ENCODE data around the gene AMIGO3.

GRCh38 chr3:49700014-49700413, 19.5 kb downstream of the AMIGO3 start:
- TF ChIP-seq CTCF (IDR thresholded peaks at IDR 0.05) (no peak), POLR2AphosphoS5 (IDR thresholded peaks at IDR 0.05) (no peak), POLR2A (IDR thresholded peaks at IDR 0.05) (no peak), EP300 (IDR thresholded peaks at IDR 0.05) (no peak)

Measured in gastroesophageal sphincter (tissue), 3 donors.